Measurements from ENCODE around the gene MS4A8. TPM values are rescaled to one million over a fixed set of nuclear protein-coding genes. Genes with fewer than 3 reads are reported as not detected.

MS4A8 gene
- total RNA-seq, 1 experiment from 2014 or later, result not detected

DNA sequence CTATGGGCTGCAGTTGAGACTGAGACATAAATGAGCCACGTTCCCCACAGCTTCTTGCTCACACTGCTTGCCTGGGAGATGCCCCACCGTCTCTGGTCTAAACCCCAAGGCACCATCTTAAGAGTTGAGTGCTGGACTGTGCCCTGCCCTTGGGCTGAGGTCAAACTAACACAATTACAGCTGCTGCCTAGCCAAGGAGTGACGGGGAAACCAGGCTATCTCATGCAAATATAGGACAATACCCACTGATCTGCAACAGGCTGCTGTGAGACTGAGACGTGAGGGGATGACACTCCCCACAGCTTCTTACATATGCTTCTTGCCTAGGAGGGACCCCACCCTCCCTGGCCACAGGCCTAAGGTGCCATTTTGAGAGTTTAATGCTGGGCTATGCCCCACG is 7.8 kb upstream of the MS4A8 start:
- no peak overlapping the region for H2AFZ ChIP-seq
- BruUV-seq (replicated peaks), result no TSS peak
- H3K27me3 ChIP-seq (ENCODE audit: insufficient read depth, low read depth), result peaks cover 41% of the 10 kb centered on the region
- H3K9me2 ChIP-seq (ENCODE audit: insufficient read depth), result no peaks in the 10 kb centered on the region
- CTCF ChIA-PET, result no interaction called here
- no peaks in the 10 kb centered on the region for H3F3A ChIP-seq (ENCODE audit: insufficient read depth, low read depth)
- no peak overlapping the region for H3K27ac ChIP-seq
- H3K4me3 ChIP-seq, result no peak overlapping the region
- no peaks in the 10 kb centered on the region for H3K4me1 ChIP-seq (replicated peaks; ENCODE audit: insufficient read depth)
- H3K4me2 ChIP-seq, result no peak overlapping the region
- TF ChIP-seq, protein P1, sequence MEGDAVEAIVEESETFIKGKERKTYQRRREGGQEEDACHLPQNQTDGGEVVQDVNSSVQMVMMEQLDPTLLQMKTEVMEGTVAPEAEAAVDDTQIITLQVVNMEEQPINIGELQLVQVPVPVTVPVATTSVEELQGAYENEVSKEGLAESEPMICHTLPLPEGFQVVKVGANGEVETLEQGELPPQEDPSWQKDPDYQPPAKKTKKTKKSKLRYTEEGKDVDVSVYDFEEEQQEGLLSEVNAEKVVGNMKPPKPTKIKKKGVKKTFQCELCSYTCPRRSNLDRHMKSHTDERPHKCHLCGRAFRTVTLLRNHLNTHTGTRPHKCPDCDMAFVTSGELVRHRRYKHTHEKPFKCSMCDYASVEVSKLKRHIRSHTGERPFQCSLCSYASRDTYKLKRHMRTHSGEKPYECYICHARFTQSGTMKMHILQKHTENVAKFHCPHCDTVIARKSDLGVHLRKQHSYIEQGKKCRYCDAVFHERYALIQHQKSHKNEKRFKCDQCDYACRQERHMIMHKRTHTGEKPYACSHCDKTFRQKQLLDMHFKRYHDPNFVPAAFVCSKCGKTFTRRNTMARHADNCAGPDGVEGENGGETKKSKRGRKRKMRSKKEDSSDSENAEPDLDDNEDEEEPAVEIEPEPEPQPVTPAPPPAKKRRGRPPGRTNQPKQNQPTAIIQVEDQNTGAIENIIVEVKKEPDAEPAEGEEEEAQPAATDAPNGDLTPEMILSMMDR (conservative IDR thresholded peaks at IDR 0.05), result no peak
- no peaks in the 10 kb centered on the region for H4K20me1 ChIP-seq (ENCODE audit: insufficient read depth)
- intact Hi-C loops (cut with micrococcal nuclease; ENCODE audit: unreplicated experiment), result no loop called here
- no peaks in the 10 kb centered on the region for H3K9me3 ChIP-seq (ENCODE audit: insufficient read depth, low read depth)
- no peak for DNase-seq
- no peaks in the 10 kb centered on the region for H3K79me2 ChIP-seq (ENCODE audit: low read depth)
- no peaks in the 10 kb centered on the region for H3K36me3 ChIP-seq (ENCODE audit: low read depth)
- POLR2A ChIA-PET (ENCODE audit: unreplicated experiment), result no interaction called here

- intact Hi-C loops (cut with micrococcal nuclease; ENCODE audit: unreplicated experiment), result no loop called here
- ChIA-PET POLR2A (ENCODE audit: unreplicated experiment) (no interaction called here), CTCF (no interaction called here)
- Histone ChIP-seq H3K27me3 (ENCODE audit: insufficient read depth, low read depth) (peaks cover 39% of the 10 kb centered on the region), H3K79me2 (ENCODE audit: low read depth) (no peaks in the 10 kb centered on the region), H3F3A (ENCODE audit: insufficient read depth, low read depth) (no peaks in the 10 kb centered on the region), H2AFZ (no peak overlapping the region), H4K20me1 (ENCODE audit: insufficient read depth) (no peaks in the 10 kb centered on the region), H3K9me3 (ENCODE audit: insufficient read depth, low read depth) (no peaks in the 10 kb centered on the region), H3K36me3 (ENCODE audit: low read depth) (no peaks in the 10 kb centered on the region), H3K9me2 (ENCODE audit: insufficient read depth) (no peaks in the 10 kb centered on the region), H3K4me2 (no peak overlapping the region), H3K4me3 (no peak overlapping the region), H3K4me1 (replicated peaks; ENCODE audit: insufficient read depth) (no peaks in the 10 kb centered on the region), H3K27ac (no peak overlapping the region)
- no TSS peak for BruUV-seq (replicated peaks)
- TF ChIP-seq, protein P1 (conservative IDR thresholded peaks at IDR 0.05), result no peak
- no peak for TF ChIP-seq EZH2 (IDR thresholded peaks at IDR 0.05; ENCODE audit: low read depth)
- DNase-seq, result no peak
Measured at GRCh38 chr11:60699936-60700335, 524 bp downstream of the MS4A8 start.

- no peaks in the 10 kb centered on the region for H3K4me1 ChIP-seq (replicated peaks; ENCODE audit: insufficient read depth)
- H3K9me3 ChIP-seq (ENCODE audit: insufficient read depth, low read depth), result no peaks in the 10 kb centered on the region
- no peaks in the 10 kb centered on the region for H3F3A ChIP-seq (ENCODE audit: insufficient read depth, low read depth)
- H3K79me2 ChIP-seq (ENCODE audit: low read depth), result no peaks in the 10 kb centered on the region
- TF ChIP-seq EZH2 (IDR thresholded peaks at IDR 0.05; ENCODE audit: low read depth), result no peak
- TF ChIP-seq, protein P1 (conservative IDR thresholded peaks at IDR 0.05), result peak; percentile 56
- peak in 1 of 2 experiments; percentile 19 for DNase-seq
- no peaks in the 10 kb centered on the region for H3K9me2 ChIP-seq (ENCODE audit: insufficient read depth)
- no peak overlapping the region for H3K4me3 ChIP-seq
- ChIA-PET CTCF (no interaction called here), POLR2A (ENCODE audit: unreplicated experiment) (no interaction called here)
- no peaks in the 10 kb centered on the region for H4K20me1 ChIP-seq (ENCODE audit: insufficient read depth)
- intact Hi-C loops (cut with micrococcal nuclease; ENCODE audit: unreplicated experiment), result no loop called here
- peaks cover 46% of the 10 kb centered on the region for H3K27me3 ChIP-seq (ENCODE audit: insufficient read depth, low read depth)
- H2AFZ ChIP-seq, result no peak overlapping the region
- H3K36me3 ChIP-seq (ENCODE audit: low read depth), result no peaks in the 10 kb centered on the region
- no peak overlapping the region for H3K27ac ChIP-seq
- no peak overlapping the region for H3K4me2 ChIP-seq
- BruUV-seq (replicated peaks), result no TSS peak
Measured at GRCh38 chr11:60700689-60701468, 1.5 kb downstream of the MS4A8 start.

Measured in PC-9 (cell line).